HG03460 (cell line): ENCODE results near the gene LIPA.
"Not testable (repeated sequence)": the region's sequence is repeated elsewhere in the genome, so short reads cannot be mapped to it uniquely, and the experiment has no call there.

Experiments used
- ATAC-seq: cut with Tn5 transposase; IDR thresholded peaks from one replicate; pipeline ENCODE4 v1.9.1; 2021; ENCODE audit not compliant: unreplicated experiment

Gene LIPA

DNA sequence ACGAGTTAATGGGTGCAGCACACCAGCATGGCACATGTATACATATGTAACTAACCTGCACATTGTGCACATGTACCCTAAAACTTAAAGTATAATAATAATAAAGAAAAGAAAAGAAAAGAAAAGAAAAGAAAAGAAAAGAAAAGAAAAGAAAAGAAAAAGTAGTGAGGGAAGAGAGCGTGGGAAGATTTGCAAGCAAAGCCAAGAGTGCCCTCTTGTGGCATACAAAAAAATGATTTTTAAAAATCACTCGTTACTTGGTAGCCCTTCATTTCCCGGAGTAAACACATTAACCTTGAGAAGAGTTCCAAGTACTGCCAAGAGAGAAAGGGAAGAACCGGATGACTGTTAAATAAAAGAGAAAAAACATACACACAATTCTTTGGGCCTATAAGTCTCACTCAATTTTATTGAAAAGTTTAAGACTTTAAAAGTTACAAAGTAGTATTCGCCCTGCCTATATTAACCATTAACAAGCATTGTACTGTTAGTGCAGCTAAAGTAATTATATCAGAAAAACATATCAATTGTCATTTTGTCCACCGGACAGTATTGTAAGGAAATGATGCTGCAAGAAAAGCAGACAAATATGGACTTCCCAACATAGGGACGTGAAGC, 38.3 kb downstream of the LIPA start:
- no peak for ATAC-seq

GRCh38 chr10:89210794-89211425, 40.7 kb downstream of the LIPA start:
- no peak for ATAC-seq

DNA sequence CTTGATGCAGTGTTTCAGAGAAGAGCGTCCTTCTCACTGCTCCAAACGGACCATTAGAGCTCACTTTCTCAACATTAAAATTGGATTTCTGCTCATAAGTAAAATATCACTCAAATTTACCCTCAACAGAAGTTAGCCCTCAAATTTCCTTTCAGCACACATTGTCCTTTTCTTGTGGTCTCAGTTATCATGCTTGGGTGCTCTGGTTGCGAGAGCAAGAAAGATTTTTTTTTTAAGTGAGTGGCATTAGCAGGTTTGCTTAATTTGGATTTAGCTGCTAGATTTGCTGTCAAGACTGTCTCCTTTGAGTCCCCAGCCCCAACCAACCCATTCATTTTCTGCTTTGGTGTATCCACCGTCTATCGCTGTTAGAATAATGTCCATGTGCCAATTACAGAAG, 41.9 kb downstream of the LIPA start:
- no peak for ATAC-seq

DNA sequence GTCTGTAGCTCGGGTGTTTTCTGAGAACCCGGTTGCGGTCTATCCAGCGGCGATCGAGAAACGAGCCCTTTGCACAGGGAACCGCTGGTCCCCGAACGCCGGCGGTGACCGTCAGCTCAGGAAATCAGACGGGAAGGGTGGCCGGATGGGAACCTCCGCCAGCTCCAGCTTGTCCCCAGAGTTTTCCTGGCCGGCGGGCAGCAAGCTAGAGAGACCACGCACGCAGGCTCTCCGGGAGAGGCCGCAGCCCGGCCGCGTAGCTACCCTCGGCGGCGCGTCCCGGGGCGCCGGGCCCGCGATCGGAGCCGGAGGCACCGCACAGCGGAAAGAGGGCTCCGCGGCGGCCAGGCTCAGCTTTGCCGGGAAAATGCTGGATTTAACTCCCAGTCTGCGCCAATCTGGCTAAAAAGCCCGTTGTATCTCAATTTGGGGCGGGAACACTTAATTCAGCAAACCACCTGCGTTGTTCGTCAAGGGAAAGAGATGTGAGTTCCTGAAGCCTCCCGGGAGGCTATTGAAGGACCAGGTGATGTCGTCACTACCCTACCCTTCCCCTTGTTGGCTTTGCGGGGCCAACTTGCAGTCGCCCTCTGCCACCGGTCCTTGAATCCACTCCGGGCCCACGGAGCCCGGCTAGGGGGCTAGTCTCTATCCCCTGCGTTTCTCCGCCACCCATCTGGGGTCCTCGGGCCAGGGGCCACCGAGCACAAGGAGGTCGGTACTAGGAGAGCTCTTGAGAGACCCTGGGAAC, 43.6 kb downstream of the LIPA start:
- ATAC-seq, result no peak

DNA sequence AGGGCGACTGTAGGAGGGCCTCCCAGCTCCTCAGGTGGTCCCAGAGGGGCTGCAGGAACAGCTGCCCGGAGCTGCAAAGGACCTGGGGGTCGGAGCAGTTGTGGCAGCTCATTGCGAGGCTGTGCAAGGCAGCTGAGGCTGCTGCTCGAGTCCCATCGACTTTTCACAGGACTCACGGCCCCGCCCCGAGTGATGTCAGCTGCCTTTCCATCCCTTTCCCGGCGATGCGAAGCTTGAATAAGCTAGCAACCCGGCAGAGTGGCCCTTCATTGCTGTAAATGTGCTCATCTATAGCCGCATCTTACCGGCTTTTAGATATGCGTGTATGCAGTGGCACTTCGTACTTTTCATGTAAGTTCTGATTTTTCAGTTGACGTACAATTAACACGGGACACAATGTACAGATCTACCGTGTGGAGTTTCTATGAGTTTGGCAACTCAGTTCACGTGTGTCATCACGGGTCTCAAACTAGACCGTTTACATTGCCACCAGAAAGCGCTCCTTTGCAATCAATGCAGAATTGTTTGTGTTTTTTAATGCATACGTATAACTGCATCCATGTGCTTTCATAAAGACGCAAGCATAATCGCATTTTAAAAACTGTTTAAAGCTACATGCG, 44.3 kb downstream of the LIPA start, which contains the start of gene CH25H:
CH25H (minus strand) TSS at position 137 of the 620 bp plus-strand sequence; CDS start at position 112, 25 bp downstream.
- no peak for ATAC-seq

- no peak for ATAC-seq
These were observed 45.0 kb downstream of the LIPA start for GRCh38 chr10:89206402-89207180.

DNA sequence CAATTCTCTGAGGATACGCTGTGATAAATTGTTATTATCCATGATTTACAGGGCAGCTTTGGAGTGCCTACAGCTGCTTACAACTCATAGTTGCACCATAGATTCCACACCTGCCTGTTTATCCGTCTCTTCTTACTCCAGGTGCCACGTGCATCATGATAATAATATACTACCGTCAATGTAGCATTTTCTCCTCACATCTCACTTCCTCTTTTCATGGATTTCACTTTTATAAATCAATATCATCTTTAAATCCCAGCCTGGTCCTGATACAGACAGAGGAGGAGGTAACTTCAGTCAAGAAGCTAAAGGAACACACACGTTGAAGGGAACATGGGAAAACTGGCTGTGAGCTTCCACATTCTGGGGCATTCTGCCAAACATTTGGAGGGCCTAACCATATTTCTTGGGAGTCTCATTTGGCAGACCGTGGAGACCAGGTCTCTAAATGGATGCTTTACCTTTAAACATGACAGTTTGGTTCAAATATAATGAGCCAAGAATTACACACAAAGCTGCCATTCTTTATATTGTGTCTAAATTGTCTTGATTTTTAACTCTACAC, 46.9 kb downstream of the LIPA start:
- ATAC-seq, result no peak

- ATAC-seq, result no peak
These were observed 48.3 kb downstream of the LIPA start for GRCh38 chr10:89203237-89203636.

GRCh38 chr10:89202033-89202425, 49.5 kb downstream of the LIPA start:
- no peak for ATAC-seq

DNA sequence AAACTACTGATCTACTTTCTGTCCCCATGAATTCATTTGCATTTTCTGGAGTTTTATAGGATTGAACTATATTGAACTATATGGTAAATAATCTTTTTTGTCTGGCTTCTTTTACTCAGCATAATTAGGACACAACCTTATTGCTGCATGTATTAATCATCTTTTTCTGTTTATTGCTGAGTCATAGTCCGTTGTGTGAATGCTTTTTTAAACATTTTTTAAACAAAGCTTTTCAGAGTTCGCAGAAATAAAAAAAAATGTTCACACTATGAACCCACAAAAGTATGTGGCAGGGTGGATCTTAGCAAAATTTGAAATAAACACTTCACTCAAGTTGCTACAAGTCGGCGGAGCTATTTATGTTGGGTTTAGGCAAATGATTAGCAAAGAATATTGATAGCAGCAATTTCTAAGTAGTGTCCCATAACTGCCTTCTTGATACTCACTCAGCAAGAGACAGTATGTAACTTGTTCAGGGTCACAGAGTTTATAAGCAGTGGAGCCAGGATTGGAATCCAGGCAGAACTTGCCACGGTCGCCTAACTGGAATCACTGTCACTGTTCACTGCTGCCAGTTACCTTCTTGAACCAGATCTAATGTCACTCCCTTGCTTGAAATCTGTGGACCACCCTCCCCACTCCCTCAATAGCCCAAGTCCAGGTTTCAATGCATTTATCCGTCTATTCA, 50.1 kb downstream of the LIPA start:
- ATAC-seq, result no peak

DNA sequence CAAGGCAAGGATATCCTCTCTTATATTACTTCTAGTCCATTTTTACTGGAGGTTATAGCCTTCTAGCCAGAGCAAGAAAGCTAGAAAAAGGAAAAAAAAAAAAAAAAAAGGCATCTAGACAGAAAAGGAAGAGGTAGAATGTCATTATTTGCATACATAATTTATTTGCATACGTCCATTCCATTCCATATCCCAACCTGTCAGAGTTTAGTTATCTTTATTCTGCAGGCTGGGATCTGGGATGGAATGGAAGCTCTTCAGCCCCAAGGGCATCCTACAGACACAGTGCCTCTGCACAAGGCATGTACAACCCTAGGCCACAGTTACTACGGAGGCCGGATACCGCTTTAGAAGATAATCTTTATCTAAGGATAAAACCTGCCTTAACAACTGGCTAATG, 54.1 kb downstream of the LIPA start:
- ATAC-seq, result no peak

- not testable (repeated sequence) for ATAC-seq
These were observed 60.3 kb downstream of the LIPA start for GRCh38 chr10:89191301-89191700.

DNA sequence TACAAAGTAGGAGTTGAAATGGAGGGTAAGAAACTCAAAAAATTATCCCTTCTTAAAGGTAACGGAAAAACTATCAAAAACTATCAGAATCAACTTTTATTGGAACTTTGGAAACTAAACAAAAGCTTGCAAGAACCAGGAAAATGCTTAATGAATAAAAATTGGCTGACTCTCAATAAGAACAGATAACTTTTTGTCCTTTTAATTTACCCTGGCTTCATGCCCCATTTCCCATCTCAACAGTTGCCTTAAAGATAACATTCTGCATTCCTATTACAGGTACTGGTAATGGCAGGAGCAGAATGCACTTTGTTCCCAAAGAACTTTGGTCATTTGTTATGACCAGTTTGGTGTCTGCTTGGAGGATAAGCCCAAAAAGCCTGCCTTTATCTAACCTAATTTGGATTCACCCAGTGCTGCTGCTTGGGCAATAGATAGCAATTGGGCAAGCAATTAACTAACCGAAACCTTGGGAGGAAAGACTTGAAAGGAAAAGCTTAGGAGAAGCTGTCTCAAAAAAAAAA, 62.3 kb downstream of the LIPA start:
- ATAC-seq, result no peak

DNA sequence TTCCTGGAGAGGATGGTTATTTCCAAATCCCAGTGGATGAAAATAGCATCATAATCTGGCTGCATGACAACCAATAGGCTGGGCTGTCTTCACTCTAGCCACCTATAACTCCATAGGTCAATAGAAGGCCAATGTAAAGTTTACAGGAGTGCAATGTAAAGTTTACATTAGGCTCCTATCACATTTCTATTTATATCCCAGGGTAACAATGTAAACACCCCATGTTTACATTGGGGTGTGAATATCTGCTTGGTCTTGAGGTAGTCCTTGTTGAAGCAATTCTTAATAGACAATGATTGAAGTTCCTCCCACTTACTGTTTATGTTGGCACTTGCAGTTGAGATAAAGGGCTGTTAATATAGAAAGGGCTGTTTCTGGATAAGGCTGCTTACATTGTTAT, 65.9 kb downstream of the LIPA start:
- ATAC-seq, result no peak

DNA sequence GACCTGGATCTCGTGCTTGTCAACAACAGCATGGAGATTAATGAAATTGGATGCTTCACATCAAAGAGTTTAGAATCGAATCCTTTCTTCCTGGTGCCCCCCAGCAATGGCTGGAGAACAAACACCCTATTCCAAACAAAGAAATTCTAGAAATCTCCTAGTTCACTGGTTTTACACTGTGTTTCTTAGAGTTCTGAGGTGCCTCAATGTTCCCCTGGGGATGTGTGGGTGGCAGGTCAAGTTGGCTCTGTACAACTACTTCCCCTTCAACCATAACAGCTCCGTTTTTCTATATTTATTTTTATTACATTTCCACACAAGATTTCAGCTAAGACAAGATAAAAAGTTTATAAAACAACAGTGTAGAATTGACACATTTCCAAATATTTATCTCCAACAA, 66.9 kb downstream of the LIPA start:
- no peak for ATAC-seq

DNA sequence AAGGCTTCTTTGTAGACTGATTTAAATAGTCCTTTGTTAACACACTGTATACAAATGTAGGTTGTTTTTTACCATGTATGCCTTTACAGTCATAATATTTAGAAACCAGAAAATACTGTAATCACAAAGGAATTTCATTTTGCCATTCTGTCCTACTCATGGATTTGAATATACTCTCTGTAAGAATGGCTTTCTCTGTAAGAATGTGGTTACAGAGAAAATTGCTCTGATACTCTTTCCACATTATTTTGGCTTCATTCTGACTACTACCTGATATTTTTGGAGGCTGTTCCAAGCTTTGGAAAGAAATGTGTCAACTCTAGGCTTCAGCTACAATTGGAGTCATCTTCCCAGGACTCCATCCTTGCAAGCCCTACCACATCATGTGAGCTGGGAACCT, 68.0 kb downstream of the LIPA start:
- no peak for ATAC-seq

GRCh38 chr10:89182894-89183293, 68.7 kb downstream of the LIPA start:
- no peak for ATAC-seq

DNA sequence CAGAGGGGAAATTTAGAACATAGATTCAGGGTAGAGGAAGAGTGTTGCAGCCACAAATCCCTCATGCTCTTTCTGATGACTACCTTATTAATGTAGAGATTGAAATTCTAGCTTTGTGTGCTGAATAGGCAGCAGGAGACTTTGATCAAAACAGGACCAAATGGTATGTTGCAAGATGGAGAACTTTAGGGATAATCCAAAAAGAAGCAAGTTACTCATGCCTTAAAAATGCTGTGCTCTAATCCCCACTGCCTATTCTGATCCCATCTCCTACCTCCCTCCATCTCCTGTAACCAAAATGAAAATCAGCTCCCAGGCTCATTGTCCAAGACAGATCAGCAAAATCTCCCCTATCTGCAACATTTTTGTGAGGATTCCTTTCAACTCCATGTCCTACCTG, 75.8 kb downstream of the LIPA start:
- no peak for ATAC-seq

DNA sequence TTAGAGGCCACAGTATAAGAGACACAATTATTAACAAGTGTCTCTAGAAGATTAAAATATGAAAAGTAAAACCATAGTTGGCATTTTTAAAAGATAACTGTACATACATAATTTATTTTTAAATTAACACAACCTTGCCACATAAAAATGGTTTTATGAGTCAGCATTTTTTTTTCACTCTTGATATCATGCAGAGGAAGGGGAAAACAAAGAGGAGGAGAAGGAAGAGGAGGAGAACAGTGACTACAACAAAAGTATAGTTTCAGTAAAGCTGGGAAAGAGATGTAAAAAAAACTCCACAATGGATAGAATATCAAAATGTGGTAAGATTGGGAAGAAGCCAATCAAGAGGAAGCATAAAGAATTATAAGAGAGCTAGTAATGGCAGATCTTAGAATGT, 78.5 kb downstream of the LIPA start:
- no peak for ATAC-seq

DNA sequence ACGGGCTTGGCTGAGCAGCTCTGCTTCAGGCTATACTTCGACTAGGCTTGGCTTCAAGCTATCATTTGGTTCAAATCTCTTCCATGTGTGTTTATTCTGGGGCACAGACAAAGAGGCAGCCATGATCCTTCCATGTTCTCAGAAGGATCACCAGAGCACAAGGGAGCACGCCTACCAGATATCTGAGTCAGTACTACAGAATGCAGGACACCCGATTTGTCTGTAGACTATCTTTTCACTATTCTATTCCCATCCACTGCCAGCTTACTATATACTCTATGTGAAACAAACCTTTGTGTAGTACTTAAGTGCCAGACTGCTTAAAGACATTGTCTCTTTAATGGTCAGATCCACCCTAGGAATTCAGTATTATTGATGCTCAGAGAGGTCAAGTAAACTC, 79.6 kb downstream of the LIPA start:
- no peak for ATAC-seq
